ENCODE results near the gene PLCB1. TPM values are rescaled to one million over a fixed set of nuclear protein-coding genes. Genes with fewer than 3 reads are reported as not detected.
"Not testable (repeated sequence)": the region's sequence is repeated elsewhere in the genome, so short reads cannot be mapped to it uniquely, and the experiment has no call there.

PLCB1 gene
- total RNA-seq, 1 donor from 2014 or later, result 48.3 TPM

DNA sequence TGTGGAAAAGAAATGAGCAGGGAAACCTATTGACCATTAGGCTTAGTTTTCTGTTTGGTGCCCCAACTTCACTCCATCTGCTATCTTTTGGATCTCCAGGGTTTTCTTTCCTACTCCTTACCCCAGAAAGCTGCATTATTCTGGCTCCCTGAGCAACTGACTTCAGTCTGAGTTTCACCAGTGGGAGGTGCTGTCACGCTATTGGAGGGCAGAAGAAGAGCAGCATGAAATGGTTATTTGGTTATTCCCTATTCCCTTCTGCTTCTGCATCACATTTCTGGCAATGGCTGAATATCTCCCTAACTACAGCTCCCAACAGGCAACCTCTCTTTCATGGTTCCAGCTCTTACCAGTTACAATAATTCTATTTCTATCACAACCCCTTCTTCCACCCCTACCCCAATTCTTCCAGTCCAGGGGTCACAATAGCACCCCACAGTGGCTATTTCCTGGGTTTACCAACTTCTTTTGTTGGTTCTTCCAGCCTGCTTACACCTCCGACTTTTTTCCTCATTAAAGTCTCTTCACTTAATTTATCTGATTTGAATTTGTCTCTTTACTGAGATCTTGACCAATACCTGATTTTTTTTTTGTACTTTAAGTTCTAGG is 311.5 kb downstream of the PLCB1 start:
- no peak for DNase-seq (ENCODE audit: low spot score)

DNA sequence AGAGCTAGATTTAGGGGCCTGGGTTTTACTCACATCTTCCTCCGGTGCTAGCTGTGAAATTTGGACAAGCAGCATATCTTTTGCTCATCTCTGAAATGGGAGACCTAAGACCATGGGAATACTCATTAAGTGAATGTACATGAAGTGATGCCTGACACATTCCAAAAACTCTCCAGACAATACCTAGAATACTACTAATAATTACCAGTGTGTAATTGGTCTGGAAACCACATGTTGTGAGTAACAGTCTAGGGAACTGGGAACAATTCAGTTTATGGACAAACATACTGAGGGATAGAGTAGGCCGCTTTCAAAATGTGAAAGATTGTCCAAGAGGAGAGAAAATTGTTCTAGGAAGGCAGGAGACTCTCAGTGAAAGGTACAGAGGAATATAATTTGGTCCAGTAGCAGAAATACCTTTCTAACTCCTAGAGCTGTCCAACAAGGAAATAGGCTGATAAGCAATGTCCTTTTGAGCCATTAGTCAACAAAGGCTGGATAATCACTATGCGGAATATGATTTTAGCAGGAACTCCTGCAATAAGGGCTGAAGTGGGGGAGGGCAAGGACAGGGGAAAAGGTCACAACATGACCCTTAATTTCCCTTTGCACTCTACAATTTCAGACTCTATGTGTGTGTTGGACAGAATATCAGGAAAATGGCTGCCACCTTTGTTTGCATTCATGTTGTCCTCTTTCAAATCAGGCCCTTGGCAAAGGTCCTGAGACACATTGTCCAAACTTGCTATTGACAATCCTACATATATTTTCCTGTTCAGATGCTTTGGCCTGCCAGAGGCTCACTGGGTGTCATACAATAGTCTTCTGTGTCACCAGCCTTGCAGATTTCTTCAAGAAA is 315.4 kb downstream of the PLCB1 start:
- no peak for DNase-seq (ENCODE audit: low spot score)

DNA sequence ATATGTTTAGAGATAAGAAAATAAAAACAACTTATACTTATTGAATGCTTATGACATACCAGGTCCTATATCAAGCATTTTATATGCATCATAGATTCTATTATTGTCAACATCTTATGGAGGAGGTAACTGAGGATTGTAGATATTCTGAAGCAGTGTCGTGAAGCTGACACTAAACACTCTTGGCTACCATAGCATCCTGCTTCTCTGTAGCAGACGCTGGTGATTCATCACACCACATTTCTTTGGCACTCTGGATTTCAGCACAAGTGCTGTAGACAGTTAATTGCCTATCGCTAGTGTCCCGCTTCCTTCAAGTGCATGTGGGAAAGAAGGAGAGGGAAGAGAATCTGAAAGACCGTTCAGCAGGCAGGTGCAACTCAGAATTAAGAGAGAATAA is 317.1 kb downstream of the PLCB1 start:
- no peak for DNase-seq (ENCODE audit: low spot score)

DNA sequence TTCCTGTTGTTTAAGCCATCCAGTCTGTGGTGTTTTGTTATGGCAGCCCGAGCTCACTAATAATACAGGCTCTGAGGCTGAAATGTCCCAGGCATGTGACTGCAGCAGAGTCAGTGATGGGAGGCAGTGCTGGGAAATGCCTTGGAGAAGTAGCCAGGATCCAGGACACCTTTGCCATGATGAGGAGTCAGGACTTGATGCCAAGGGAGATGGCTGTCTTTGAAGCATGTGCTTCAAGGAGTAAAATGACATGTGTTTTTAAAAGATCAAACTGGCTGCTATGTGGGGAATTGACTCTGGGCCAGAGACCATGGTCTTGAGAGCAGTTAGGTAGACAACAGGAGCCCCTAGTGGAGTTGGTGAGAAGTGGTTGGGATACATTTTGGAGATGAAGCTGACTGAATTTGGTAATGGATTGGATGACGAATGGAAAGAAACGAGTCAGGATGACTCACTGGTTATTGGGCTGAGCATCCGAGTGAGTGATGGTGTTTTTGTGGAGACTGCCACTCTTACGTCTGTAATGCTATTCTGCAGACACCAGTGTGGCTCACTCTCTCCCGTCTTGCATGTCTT is 322.2 kb downstream of the PLCB1 start:
- no peak for DNase-seq (ENCODE audit: low spot score)

DNA sequence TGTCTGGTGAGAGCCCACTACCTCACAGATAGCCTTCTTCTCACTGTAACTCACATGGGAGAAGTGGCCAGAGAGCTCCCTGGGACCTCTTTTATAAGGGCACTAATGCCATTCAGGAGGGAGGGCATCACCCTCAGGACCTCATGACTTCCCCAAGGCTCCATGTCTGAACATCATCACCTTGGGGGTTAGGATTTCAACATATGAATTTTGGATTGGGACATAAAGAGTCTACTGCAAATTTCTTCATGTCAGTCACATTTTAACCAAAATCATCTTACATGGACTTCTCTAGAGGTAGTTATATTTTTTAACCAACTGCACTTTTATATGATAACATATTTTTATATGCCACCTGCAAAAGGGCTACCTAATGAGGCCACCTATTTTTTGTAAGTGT is 324.7 kb downstream of the PLCB1 start:
- DNase-seq (ENCODE audit: low spot score), result no peak

DNA sequence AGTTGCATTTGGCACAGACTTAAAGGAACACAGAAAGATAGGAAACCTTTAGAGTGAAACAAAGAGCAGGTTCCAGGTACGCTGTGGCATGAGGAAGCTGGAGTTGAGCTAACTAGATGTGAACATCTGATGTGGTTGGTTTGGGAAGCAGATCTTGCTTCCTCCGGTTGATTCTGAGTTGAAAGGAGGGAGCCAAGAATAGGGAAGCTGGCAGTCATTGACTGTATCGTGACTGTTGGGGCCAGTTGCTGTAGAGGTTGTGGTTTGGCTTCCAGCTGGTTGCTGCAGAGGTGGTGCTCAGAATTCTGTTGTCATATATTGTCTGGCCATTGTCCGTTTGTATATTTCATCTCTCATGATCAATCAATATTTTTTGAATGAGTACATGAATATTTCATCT is 325.9 kb downstream of the PLCB1 start:
- no peak for DNase-seq (ENCODE audit: low spot score)

DNA sequence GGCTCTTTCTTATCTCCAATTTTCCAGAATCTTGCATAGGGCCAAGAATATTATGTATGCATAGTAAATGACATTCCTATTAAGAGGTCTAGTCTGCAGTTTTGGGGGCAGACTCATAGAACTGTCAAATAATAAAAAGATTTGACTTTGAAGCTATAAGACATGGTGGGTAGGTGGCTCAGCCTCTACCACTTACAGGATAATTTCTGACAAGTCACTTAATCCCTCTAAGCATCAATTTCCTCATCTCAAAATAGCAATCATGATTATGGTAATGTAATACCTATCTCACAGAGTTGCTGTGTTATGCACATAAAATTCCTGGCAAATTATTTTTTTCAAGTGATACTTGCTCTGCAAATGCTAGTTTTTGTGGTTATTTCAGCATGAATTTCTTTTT is 329.1 kb downstream of the PLCB1 start:
- no peak for DNase-seq (ENCODE audit: low spot score)

DNA sequence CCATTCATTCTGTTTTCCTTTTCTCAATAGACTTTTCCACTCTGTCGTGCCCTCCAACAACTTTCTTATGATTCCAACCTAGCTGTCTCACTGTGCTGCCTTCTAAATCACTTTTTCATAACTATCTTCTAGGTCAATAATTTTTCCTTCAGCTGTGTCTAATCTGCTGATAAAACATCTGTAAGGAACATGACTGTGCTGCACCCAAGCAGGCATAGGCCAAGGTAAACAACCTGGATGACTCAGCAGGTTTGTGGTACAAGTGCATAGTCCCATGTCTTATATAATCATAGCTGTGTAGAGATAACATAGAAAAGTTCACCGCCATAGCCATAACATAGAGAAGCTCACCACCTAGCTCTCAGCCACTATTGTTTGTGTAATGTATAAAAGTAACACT is 332.3 kb downstream of the PLCB1 start:
- no peak for DNase-seq (ENCODE audit: low spot score)

DNA sequence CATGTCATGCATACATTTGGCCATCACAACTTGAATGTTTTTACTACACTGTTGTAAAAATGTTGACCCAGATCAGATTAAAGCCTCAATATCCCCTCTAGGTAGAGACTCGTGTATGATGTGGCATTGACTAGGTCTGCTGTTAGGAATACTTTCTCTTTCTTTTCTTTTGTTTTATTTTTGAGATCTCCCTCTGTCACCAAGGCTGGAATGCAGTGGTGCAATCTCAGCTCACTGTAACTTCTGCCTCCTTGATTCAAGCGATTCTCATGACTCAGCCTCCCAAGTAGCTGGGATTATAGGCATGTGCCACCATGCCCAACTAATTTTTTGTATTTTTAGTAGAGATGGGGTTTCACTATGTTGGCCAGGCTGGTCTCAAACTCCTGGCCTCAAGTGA is 334.7 kb downstream of the PLCB1 start:
- not testable (repeated sequence) for DNase-seq (ENCODE audit: low spot score)

DNA sequence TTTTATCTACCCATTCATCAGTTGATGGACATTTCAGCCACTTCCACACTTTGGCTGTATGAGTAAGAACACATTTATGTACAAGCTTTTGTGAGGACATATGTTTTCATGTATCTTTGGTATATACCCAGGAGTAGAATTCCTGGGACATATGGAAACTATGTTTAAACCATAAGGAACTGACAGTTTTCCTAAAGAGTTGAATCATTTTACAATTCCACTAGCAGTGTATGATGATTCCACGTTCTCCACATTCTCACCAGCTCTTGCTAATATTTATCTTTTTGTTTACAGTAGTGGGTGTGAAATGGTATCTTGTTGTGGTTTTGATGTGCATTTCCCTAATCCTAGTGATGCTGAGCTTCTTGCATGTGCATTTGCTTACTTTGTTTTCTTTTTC is 338.1 kb downstream of the PLCB1 start:
- no peak for DNase-seq (ENCODE audit: low spot score)

DNA sequence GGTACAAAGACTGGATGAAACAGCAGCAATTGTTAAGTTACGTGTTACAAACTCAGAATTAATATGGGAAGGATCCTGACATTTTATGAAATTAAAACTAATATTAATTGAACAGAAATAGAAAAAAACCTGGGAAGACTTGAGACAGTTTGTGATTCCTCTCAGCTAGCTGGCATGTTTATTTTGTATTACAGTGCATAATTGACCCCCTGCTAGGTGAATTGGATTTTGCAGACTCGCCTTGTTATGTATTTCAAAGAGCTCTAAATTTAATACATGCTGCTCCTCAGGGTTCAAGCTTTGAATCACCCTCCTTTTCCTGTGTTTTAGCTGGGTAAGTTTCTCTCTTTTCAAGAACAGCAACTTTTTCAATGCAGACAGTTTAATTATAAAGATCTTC is 339.4 kb downstream of the PLCB1 start:
- no peak for DNase-seq (ENCODE audit: low spot score)

DNA sequence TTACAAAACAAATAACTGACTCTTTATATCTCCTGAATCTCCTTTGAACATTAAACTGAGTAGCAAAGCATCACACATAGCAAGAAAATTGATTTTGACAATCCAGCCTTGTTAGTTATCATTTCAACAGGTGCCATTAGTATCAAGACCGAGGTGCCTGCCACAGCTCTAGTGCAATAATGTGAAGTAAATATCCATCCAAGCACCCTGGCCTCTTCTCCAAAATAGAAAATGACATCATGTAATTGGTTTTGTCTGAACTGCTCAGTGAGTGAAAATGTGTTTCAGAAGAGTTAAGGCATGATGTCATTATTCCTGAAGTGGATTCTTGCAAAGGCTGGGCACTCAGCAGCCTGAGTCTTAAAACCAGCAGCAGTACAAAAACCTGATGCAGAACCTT is 341.4 kb downstream of the PLCB1 start:
- no peak for DNase-seq (ENCODE audit: low spot score)

DNA sequence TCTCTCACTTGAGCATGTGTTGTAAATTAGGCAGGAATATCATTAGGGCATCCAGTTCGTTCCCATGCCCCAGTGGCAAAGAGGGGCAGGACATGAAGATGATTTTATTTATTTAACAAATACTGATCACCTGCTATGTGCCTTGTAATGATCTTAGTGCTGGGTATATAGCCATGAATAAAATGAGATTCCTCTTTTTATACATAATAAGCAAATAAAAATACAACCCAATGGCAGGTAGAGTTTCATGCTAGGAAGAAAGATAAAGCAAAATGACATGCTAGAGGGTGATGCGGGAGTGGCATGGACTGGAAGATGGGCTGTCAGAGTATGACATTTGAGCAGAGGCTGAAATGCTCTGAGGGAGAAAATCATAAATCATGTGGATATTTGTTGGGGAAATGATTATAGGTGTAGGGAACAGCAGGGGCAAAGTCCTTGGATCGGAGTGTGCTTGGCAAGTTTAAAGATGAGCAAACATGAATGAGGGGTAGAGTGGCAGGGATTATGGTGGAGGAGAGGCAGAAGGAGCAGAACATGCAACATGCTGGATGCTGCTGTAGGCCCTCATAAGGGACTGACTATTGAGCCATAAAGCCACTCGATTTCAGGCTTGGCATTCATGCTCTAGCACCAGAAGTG is 342.1 kb downstream of the PLCB1 start:
- DNase-seq (ENCODE audit: low spot score), result no peak

DNA sequence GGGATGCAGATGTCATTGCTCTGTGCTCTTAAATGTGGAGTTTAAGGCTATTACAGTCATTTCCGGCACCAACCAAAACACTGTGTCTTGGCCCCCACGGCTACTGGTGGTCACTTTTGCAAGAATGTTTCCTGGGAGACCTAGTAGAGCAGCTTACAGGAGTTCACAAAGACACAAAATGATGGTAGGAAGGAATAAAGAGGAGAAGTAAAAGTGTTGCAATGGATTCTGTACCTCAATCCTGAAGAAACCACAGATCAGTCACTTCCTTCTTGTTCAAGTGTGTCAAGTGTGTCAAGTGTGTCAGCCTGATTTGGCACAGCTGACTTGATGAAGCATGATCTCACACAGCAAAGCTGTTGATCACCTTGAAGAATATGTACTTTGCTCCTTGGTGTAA is 344.0 kb downstream of the PLCB1 start:
- no peak for DNase-seq (ENCODE audit: low spot score)

DNA sequence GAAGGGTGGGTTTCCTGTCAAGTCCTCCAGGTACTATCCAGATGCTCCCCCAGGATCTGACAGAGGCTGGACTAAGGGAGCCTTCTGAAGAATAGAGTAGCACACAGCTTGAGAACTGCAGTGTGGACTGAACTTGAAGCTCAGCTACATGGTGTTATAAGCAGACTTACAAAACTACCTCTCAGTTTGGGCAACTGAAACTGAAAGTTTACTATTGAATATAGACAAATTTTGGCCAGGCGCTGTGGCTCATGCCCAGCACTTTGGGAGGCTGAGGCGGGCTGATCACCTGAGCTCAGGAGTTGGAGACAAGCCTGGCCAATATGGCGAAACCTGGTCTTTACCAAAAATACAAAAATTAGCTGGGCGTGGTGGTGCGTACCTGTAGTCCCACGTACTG is 348.5 kb downstream of the PLCB1 start:
- DNase-seq (ENCODE audit: low spot score), result no peak

DNA sequence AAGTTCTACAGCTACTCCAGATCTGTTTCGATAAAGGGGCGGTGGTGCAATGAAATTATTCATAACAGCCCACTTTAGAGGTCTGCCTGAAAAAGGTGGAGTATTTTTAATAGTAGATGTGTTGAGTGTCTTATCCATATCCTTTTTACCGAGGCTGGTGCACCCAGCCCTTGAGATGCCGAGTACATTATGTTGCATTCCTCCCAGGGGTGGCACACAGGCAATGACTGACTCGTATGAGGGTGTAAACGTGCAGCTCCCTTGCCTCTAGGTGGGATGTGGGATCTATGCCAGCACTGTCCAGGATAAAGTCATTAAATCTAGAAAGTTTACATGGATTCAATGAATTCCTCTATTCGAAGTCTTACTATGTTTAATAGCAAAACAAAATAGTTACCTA is 355.6 kb downstream of the PLCB1 start:
- no peak for DNase-seq (ENCODE audit: low spot score)

DNA sequence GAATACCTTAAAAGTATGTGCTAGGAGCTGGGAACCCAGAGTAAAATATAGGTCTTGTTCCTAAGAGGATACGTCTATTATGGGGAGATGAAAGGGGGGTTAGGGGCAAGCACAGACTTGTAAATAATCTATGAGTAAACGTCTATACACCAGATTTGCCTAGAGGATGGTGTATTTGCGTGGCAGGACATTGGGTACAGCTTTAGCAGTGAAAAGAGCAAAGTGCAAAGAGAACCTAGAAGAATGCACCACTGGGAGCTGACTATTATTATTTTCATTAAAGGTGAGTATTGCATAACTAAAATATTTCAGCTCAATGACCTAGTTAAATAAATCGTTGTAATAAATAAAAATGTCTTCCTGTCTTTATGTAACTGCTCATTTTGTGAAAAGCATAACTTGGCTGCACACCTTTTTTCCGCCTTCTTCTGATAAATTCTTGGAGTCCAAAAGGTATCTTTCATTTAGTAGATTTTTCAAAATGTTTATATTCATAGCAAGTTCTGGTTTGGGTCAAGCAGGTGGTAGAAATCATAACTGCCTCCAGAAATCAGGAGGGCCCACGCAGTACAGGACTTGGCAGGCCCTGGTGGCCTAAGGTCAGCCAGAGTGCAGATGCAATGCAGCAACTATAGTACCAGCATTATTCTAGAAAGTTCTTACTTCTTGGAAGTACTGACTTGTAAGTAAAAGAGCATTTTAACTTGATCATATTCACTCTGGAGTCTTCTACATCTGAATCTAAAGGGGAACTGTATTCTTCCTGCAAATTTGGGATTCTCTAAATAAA is 357.2 kb downstream of the PLCB1 start:
- DNase-seq (ENCODE audit: low spot score), result no peak

DNA sequence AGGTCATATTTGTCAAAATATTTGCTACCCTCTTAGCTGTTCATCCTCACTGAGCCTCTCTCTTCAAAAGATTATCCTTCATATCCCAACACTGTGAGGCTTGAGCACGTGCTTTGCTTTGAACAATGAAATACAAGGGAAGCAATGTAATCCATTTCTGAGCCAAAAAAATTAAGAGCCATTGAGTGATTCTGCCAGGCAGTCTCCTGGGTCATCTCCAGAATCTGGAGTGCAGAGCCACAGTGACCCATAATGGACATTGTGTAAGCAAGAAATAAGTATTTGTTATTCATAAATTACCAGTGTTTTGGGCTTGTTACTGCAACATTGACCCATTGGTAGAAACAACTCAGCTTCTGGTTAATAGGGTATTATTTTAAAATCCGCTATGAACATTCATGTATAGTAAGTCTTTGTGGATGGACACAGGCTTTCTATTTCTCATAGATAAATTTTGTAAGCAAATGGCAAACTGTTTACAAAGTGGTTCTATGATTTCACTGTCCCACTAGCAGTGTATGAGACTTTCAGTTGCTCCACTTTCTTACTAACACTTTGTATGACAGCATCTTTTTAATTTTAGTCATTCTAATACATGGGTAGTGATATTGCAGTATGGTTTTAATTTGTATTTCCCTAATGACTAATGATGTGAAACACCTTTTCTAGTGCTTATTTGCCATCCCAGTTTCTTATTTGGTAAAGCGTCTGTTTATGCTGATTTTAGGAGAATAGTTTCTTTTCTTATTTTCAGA is 358.2 kb downstream of the PLCB1 start:
- DNase-seq (ENCODE audit: low spot score), result no peak

DNA sequence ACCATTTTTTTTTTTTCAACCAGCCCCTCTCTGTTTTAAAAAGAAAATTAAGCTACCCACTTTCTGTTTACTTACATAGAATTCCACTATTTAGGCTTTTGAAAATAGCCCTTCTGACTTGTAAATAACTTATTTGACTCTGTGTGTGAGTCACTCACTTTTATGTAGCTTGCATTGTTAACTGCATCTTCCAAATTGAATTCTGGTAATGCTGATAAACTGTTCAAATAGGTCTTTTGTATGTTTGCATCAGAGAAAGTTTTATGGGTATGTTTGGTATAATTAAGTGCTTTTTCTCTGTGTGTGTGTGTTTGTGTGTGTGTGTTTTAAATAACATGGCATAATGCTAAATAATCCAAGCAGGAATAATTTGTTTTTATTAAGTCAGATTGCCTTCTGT is 360.1 kb downstream of the PLCB1 start:
- no peak for DNase-seq (ENCODE audit: low spot score)

DNA sequence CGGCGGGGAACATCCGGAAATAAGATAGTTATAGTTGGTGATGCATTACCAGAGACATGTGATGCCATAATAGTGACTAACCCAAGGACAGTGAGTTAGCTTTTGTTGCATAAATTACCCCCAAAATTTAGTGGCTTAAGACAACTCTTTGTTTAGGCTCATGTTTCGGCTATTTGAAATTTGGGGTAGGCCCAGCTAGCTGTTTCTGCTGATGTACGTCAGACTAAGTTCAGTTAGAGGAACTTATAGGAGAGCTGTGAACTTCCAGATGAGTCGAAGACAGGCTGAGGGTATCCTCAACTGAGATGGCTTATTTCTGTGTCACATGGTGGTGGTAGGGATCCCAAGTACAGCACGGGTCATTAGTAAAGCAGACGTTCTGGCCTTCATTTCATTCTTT is 366.5 kb downstream of the PLCB1 start:
- no peak for DNase-seq (ENCODE audit: low spot score)

DNA sequence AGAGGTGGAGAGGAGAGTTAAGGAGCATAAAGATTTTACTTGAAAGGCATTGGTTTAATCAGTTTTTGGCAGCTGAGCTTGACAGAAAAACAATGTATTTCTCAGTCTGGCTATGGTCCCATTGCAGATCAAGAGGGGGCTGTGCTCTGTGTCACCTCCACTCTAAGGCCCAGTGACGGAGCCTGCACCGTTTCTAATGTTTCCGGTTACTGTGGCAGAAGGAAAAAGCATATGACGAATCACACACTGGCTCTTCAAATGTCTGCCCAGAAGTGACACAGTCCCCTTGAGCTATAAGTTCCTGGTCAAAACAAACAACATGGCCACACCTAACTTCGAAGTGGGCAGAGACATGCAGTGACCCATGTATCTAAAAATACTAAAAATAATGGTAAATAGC is 372.0 kb downstream of the PLCB1 start:
- DNase-seq (ENCODE audit: low spot score), result no peak
